ENCODE measurements around the gene PIP5K1C. TPM values are rescaled to one million over a fixed set of nuclear protein-coding genes. Genes with fewer than 3 reads are reported as not detected.

Gene PIP5K1C
- total and polyA plus RNA-seq, 10 of the 15 experiments (the other 5 are each of a cell fraction or from before 2014, with no cell fraction given), result 0.39 to 19.6 (median 5.3) TPM

DNA sequence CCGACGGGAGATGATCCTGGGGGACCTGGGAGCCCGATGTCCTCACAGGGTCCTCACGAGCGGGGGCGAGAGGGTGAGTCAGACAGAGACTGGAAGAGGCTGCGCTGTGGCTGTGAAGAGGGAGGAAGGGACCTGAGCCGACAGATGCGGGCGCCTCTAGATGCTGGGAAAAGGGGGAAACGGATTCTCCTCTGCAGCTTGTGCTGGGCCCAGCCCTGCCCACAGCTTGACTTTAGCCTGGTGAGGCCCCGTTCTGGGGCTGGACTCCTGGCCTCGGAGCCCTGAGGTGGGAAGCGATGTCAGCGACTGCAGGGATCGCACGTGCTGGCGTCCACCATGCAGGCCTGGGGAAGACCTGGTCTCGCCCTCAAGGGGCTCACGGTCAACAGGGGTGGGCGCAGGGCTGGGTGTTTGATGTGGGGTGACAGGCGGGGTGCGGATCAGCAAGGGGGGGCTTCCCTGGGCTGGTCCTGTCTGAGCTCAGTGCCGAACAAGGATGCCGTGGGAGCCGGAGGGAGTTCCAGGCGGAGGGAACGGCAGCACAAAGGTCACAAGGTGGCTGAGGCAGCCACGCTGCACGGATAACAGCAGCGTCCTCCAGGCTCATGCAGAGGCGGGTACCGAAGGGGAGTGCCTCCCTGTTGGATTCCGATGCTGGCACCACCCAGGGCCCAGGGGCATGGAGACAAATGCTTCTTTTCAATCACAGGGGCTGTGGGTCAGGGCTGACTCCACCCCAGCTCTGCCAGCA lies 31.8 kb downstream of the PIP5K1C start (continued):
- TF ChIP-seq, protein P1, sequence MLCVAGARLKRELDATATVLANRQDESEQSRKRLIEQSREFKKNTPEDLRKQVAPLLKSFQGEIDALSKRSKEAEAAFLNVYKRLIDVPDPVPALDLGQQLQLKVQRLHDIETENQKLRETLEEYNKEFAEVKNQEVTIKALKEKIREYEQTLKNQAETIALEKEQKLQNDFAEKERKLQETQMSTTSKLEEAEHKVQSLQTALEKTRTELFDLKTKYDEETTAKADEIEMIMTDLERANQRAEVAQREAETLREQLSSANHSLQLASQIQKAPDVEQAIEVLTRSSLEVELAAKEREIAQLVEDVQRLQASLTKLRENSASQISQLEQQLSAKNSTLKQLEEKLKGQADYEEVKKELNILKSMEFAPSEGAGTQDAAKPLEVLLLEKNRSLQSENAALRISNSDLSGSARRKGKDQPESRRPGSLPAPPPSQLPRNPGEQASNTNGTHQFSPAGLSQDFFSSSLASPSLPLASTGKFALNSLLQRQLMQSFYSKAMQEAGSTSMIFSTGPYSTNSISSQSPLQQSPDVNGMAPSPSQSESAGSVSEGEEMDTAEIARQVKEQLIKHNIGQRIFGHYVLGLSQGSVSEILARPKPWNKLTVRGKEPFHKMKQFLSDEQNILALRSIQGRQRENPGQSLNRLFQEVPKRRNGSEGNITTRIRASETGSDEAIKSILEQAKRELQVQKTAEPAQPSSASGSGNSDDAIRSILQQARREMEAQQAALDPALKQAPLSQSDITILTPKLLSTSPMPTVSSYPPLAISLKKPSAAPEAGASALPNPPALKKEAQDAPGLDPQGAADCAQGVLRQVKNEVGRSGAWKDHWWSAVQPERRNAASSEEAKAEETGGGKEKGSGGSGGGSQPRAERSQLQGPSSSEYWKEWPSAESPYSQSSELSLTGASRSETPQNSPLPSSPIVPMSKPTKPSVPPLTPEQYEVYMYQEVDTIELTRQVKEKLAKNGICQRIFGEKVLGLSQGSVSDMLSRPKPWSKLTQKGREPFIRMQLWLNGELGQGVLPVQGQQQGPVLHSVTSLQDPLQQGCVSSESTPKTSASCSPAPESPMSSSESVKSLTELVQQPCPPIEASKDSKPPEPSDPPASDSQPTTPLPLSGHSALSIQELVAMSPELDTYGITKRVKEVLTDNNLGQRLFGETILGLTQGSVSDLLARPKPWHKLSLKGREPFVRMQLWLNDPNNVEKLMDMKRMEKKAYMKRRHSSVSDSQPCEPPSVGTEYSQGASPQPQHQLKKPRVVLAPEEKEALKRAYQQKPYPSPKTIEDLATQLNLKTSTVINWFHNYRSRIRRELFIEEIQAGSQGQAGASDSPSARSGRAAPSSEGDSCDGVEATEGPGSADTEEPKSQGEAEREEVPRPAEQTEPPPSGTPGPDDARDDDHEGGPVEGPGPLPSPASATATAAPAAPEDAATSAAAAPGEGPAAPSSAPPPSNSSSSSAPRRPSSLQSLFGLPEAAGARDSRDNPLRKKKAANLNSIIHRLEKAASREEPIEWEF (IDR thresholded peaks at IDR 0.05; ENCODE audit: insufficient replicate concordance, low read depth, low read length), result no peak
- no peak for TF ChIP-seq RFX5 (IDR thresholded peaks at IDR 0.05; ENCODE audit: low read depth, low read length)
- TF ChIP-seq, protein P2, sequence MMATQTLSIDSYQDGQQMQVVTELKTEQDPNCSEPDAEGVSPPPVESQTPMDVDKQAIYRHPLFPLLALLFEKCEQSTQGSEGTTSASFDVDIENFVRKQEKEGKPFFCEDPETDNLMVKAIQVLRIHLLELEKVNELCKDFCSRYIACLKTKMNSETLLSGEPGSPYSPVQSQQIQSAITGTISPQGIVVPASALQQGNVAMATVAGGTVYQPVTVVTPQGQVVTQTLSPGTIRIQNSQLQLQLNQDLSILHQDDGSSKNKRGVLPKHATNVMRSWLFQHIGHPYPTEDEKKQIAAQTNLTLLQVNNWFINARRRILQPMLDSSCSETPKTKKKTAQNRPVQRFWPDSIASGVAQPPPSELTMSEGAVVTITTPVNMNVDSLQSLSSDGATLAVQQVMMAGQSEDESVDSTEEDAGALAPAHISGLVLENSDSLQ (IDR thresholded peaks at IDR 0.05), result no peak
- TF ChIP-seq, protein P3, sequence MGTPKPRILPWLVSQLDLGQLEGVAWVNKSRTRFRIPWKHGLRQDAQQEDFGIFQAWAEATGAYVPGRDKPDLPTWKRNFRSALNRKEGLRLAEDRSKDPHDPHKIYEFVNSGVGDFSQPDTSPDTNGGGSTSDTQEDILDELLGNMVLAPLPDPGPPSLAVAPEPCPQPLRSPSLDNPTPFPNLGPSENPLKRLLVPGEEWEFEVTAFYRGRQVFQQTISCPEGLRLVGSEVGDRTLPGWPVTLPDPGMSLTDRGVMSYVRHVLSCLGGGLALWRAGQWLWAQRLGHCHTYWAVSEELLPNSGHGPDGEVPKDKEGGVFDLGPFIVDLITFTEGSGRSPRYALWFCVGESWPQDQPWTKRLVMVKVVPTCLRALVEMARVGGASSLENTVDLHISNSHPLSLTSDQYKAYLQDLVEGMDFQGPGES (IDR thresholded peaks at IDR 0.05), result no peak
- no peak for TF ChIP-seq POLR2AphosphoS5 (IDR thresholded peaks at IDR 0.05; ENCODE audit: low read length)
- TF ChIP-seq CBFB (IDR thresholded peaks at IDR 0.05; ENCODE audit: low read depth), result no peak
- TF ChIP-seq NFXL1 (IDR thresholded peaks at IDR 0.05; ENCODE audit: borderline replicate concordance), result no peak
- TF ChIP-seq, protein P4, sequence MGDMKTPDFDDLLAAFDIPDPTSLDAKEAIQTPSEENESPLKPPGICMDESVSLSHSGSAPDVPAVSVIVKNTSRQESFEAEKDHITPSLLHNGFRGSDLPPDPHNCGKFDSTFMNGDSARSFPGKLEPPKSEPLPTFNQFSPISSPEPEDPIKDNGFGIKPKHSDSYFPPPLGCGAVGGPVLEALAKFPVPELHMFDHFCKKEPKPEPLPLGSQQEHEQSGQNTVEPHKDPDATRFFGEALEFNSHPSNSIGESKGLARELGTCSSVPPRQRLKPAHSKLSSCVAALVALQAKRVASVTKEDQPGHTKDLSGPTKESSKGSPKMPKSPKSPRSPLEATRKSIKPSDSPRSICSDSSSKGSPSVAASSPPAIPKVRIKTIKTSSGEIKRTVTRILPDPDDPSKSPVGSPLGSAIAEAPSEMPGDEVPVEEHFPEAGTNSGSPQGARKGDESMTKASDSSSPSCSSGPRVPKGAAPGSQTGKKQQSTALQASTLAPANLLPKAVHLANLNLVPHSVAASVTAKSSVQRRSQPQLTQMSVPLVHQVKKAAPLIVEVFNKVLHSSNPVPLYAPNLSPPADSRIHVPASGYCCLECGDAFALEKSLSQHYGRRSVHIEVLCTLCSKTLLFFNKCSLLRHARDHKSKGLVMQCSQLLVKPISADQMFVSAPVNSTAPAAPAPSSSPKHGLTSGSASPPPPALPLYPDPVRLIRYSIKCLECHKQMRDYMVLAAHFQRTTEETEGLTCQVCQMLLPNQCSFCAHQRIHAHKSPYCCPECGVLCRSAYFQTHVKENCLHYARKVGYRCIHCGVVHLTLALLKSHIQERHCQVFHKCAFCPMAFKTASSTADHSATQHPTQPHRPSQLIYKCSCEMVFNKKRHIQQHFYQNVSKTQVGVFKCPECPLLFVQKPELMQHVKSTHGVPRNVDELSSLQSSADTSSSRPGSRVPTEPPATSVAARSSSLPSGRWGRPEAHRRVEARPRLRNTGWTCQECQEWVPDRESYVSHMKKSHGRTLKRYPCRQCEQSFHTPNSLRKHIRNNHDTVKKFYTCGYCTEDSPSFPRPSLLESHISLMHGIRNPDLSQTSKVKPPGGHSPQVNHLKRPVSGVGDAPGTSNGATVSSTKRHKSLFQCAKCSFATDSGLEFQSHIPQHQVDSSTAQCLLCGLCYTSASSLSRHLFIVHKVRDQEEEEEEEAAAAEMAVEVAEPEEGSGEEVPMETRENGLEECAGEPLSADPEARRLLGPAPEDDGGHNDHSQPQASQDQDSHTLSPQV (IDR thresholded peaks at IDR 0.05), result no peak
